Measurements from ENCODE around the gene PASK.

DNA sequence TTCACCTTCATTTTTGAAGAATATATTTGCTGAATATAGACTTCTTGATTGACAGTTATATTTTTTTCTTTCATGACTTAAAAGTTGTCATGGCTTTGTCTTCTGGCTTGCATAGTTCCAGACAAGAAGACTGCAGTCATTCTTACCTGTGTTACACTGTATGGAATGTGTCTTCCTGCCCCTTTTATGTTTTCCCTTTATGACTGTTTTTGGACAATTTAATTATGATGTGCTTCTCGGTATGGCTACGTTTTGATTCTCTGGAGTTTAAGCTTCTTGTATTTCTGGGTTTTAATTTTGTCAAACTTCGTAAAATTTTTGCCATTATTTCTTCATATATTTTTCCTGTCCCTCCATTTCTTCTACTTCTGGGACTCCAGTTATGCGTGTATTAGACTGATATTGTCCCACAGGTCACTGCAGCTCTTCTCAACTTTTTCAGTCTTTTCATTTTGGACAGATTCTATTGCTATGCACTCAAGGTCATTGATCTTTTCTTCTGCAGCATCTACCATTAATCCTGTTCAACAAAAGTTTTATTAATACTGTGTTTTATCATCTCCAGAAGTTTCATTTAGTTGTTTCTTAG lies 64.3 kb downstream of the PASK start:
- TF ChIP-seq EZH2 (IDR thresholded peaks at IDR 0.05; ENCODE audit: low read length): no peak
- TF ChIP-seq, protein P1, sequence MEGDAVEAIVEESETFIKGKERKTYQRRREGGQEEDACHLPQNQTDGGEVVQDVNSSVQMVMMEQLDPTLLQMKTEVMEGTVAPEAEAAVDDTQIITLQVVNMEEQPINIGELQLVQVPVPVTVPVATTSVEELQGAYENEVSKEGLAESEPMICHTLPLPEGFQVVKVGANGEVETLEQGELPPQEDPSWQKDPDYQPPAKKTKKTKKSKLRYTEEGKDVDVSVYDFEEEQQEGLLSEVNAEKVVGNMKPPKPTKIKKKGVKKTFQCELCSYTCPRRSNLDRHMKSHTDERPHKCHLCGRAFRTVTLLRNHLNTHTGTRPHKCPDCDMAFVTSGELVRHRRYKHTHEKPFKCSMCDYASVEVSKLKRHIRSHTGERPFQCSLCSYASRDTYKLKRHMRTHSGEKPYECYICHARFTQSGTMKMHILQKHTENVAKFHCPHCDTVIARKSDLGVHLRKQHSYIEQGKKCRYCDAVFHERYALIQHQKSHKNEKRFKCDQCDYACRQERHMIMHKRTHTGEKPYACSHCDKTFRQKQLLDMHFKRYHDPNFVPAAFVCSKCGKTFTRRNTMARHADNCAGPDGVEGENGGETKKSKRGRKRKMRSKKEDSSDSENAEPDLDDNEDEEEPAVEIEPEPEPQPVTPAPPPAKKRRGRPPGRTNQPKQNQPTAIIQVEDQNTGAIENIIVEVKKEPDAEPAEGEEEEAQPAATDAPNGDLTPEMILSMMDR (optimal IDR thresholded peaks at IDR 0.05 in 1 of 3, IDR thresholded peaks at IDR 0.05 in 1 of 3, conservative IDR thresholded peaks at IDR 0.05 in 1 of 3; ENCODE audit: extremely low read depth in 1 of 3, insufficient read depth in 2 of 3, low read length in 3 of 3): no peak
